GM23338 (cell line): ENCODE data around the gene SYNE2.

Source experiments
- CREB1 ChIP-seq: fragments of 250-450 bp; sonication (Bioruptor Pico); IDR thresholded peaks from 2 replicates; pipeline ENCODE4 v1.5.0; 2020; ENCODE audit warnings: low read depth, mild to moderate bottlenecking, moderate library complexity
- EZH2 ChIP-seq: fragments of 200-600 bp; sonication (generic); IDR thresholded peaks from one replicate; pipeline ENCODE4 v1.8.0; 2017; ENCODE audit warnings: antibody characterized with exemption, mild to moderate bottlenecking, low read depth; ENCODE audit not compliant: unreplicated experiment
- EZH2phosphoT487 ChIP-seq: fragments of 200-600 bp; sonication (generic); IDR thresholded peaks from one replicate; pipeline ENCODE4 v1.8.1; 2018; ENCODE audit warnings: antibody characterized with exemption; ENCODE audit not compliant: unreplicated experiment
- JUNB ChIP-seq: IDR thresholded peaks from one replicate; pipeline ENCODE4 v1.6.1; 2016; ENCODE audit warnings: antibody characterized with exemption; ENCODE audit not compliant: unreplicated experiment
- NANOG ChIP-seq: IDR thresholded peaks from 2 replicates; pipeline ENCODE4 v1.6.1; 2016; ENCODE audit warnings: antibody characterized with exemption, borderline replicate concordance
- POLR2AphosphoS5 ChIP-seq: IDR thresholded peaks from 2 replicates; pipeline ENCODE4 v1.6.1; 2016; ENCODE audit warnings: antibody characterized with exemption, low read depth
- STAT1 ChIP-seq: IDR thresholded peaks from one replicate; pipeline ENCODE4 v1.6.1; 2016; ENCODE audit warnings: antibody characterized with exemption; ENCODE audit not compliant: unreplicated experiment
- ZNF114 ChIP-seq: fragments of 250-450 bp; sonication (Bioruptor Pico); IDR thresholded peaks from 2 replicates; pipeline ENCODE4 v1.5.0; 2020; ENCODE audit warnings: mild to moderate bottlenecking, moderate library complexity
- ZNF331 ChIP-seq: fragments of 250-450 bp; sonication (Bioruptor Pico); IDR thresholded peaks from 2 replicates; pipeline ENCODE4 v1.5.0; 2020; ENCODE audit warnings: low read depth, mild to moderate bottlenecking, moderate library complexity
- TF ChIP-seq, protein P1 (sequence below), 2 experiments: fragments of 200-600 bp in 1 of 2; sonication (generic) in 1 of 2; conservative IDR thresholded peaks; 2 replicates each; pipeline versions ENCODE4 v1.5.1 to v1.6.1; 2016 to 2017; ENCODE audit warnings: antibody characterized with exemption in 2 of 2, low read depth in 2 of 2, mild to moderate bottlenecking in 2 of 2, moderate library complexity in 1 of 2
- TF ChIP-seq, protein P2 (sequence below): IDR thresholded peaks from 2 replicates; pipeline ENCODE4 v1.6.1; 2016; ENCODE audit warnings: antibody characterized with exemption
- TF ChIP-seq, protein P3 (sequence below): IDR thresholded peaks from one replicate; pipeline ENCODE4 v1.6.1; 2018; ENCODE audit warnings: antibody characterized with exemption; ENCODE audit not compliant: unreplicated experiment
- TF ChIP-seq, protein P4 (sequence below): fragments of 250-450 bp; sonication (Bioruptor Pico); IDR thresholded peaks from 2 replicates; pipeline ENCODE4 v1.5.0; 2020; ENCODE audit warnings: mild to moderate bottlenecking, moderate library complexity

DNA sequence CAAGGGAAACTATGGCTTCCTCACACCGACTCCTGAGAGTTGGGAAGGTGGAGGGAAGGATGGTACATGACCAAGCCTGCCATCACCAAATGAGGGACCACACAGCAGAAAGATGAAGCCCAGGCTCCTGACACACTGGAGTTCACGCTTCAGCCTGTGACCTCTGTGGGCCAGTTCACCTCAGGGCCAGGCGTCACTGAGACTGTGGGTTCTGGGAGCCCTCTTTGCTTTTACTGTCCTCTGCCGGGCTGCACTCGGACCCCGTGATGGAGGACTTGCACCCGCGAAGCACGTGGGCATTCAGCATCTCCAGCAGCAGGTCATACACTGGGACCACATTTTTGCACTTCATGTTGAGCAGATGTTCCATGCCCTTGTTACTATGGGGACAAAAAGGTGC lies 380.1 kb downstream of the SYNE2 start:
- TF ChIP-seq, protein P1, sequence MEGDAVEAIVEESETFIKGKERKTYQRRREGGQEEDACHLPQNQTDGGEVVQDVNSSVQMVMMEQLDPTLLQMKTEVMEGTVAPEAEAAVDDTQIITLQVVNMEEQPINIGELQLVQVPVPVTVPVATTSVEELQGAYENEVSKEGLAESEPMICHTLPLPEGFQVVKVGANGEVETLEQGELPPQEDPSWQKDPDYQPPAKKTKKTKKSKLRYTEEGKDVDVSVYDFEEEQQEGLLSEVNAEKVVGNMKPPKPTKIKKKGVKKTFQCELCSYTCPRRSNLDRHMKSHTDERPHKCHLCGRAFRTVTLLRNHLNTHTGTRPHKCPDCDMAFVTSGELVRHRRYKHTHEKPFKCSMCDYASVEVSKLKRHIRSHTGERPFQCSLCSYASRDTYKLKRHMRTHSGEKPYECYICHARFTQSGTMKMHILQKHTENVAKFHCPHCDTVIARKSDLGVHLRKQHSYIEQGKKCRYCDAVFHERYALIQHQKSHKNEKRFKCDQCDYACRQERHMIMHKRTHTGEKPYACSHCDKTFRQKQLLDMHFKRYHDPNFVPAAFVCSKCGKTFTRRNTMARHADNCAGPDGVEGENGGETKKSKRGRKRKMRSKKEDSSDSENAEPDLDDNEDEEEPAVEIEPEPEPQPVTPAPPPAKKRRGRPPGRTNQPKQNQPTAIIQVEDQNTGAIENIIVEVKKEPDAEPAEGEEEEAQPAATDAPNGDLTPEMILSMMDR (conservative IDR thresholded peaks at IDR 0.05; ENCODE audit: low read depth in 2 of 2) = no peak
- TF ChIP-seq, protein P2, sequence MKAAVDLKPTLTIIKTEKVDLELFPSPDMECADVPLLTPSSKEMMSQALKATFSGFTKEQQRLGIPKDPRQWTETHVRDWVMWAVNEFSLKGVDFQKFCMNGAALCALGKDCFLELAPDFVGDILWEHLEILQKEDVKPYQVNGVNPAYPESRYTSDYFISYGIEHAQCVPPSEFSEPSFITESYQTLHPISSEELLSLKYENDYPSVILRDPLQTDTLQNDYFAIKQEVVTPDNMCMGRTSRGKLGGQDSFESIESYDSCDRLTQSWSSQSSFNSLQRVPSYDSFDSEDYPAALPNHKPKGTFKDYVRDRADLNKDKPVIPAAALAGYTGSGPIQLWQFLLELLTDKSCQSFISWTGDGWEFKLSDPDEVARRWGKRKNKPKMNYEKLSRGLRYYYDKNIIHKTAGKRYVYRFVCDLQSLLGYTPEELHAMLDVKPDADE = no peak
- TF ChIP-seq EZH2 (no peak), EZH2phosphoT487 (no peak), POLR2AphosphoS5 (no peak), CREB1 (CRISPR knock-in tag) (no peak), ZNF114 (no peak), JUNB (no peak), STAT1 (no peak), ZNF331 (CRISPR knock-in tag) (no peak), NANOG (no peak)
- TF ChIP-seq, protein P3, sequence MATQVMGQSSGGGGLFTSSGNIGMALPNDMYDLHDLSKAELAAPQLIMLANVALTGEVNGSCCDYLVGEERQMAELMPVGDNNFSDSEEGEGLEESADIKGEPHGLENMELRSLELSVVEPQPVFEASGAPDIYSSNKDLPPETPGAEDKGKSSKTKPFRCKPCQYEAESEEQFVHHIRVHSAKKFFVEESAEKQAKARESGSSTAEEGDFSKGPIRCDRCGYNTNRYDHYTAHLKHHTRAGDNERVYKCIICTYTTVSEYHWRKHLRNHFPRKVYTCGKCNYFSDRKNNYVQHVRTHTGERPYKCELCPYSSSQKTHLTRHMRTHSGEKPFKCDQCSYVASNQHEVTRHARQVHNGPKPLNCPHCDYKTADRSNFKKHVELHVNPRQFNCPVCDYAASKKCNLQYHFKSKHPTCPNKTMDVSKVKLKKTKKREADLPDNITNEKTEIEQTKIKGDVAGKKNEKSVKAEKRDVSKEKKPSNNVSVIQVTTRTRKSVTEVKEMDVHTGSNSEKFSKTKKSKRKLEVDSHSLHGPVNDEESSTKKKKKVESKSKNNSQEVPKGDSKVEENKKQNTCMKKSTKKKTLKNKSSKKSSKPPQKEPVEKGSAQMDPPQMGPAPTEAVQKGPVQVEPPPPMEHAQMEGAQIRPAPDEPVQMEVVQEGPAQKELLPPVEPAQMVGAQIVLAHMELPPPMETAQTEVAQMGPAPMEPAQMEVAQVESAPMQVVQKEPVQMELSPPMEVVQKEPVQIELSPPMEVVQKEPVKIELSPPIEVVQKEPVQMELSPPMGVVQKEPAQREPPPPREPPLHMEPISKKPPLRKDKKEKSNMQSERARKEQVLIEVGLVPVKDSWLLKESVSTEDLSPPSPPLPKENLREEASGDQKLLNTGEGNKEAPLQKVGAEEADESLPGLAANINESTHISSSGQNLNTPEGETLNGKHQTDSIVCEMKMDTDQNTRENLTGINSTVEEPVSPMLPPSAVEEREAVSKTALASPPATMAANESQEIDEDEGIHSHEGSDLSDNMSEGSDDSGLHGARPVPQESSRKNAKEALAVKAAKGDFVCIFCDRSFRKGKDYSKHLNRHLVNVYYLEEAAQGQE = no peak
- TF ChIP-seq, protein P4, sequence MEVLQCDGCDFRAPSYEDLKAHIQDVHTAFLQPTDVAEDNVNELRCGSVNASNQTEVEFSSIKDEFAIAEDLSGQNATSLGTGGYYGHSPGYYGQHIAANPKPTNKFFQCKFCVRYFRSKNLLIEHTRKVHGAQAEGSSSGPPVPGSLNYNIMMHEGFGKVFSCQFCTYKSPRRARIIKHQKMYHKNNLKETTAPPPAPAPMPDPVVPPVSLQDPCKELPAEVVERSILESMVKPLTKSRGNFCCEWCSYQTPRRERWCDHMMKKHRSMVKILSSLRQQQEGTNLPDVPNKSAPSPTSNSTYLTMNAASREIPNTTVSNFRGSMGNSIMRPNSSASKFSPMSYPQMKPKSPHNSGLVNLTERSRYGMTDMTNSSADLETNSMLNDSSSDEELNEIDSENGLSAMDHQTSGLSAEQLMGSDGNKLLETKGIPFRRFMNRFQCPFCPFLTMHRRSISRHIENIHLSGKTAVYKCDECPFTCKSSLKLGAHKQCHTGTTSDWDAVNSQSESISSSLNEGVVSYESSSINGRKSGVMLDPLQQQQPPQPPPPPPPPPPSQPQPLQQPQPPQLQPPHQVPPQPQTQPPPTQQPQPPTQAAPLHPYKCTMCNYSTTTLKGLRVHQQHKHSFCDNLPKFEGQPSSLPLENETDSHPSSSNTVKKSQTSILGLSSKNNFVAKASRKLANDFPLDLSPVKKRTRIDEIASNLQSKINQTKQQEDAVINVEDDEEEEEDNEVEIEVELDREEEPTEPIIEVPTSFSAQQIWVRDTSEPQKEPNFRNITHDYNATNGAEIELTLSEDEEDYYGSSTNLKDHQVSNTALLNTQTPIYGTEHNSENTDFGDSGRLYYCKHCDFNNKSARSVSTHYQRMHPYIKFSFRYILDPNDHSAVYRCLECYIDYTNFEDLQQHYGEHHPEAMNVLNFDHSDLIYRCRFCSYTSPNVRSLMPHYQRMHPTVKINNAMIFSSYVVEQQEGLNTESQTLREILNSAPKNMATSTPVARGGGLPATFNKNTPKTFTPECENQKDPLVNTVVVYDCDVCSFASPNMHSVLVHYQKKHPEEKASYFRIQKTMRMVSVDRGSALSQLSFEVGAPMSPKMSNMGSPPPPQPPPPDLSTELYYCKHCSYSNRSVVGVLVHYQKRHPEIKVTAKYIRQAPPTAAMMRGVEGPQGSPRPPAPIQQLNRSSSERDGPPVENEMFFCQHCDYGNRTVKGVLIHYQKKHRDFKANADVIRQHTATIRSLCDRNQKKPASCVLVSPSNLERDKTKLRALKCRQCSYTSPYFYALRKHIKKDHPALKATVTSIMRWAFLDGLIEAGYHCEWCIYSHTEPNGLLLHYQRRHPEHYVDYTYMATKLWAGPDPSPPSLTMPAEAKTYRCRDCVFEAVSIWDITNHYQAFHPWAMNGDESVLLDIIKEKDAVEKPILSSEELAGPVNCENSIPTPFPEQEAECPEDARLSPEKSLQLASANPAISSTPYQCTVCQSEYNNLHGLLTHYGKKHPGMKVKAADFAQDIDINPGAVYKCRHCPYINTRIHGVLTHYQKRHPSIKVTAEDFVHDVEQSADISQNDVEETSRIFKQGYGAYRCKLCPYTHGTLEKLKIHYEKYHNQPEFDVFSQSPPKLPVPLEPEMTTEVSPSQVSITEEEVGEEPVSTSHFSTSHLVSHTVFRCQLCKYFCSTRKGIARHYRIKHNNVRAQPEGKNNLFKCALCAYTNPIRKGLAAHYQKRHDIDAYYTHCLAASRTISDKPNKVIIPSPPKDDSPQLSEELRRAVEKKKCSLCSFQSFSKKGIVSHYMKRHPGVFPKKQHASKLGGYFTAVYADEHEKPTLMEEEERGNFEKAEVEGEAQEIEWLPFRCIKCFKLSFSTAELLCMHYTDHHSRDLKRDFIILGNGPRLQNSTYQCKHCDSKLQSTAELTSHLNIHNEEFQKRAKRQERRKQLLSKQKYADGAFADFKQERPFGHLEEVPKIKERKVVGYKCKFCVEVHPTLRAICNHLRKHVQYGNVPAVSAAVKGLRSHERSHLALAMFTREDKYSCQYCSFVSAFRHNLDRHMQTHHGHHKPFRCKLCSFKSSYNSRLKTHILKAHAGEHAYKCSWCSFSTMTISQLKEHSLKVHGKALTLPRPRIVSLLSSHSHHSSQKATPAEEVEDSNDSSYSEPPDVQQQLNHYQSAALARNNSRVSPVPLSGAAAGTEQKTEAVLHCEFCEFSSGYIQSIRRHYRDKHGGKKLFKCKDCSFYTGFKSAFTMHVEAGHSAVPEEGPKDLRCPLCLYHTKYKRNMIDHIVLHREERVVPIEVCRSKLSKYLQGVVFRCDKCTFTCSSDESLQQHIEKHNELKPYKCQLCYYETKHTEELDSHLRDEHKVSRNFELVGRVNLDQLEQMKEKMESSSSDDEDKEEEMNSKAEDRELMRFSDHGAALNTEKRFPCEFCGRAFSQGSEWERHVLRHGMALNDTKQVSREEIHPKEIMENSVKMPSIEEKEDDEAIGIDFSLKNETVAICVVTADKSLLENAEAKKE (CRISPR knock-in tag) = no peak
